GM12878 (cell line): ENCODE measurements around the gene EFCAB9. TPM values are rescaled to one million over a fixed set of nuclear protein-coding genes. Genes with fewer than 3 reads are reported as not detected.

Experiments used
- ATAC-seq: fragments of 200-7000 bp; cut with Tn5 transposase; 3 replicates; pipeline ENCODE4 v1.9.1; 2020; ENCODE audit warnings: mild to moderate bottlenecking, moderate library complexity
- BruUV-seq: library from RNA; stranded (reverse); fragments of 400-500 nt; replicated peaks from 2 replicates; lab custom pipeline; 2021; lab: Mats Ljungman, UMichigan
- CTCF ChIA-PET: fragments of 300-600 bp; sonication (Branson Sonifier 250); formaldehyde crosslinking; extraction: SDS; loops from one replicate; lab custom pipeline; 2021; ENCODE audit warnings: inconsistent platforms; lab: Yijun Ruan, JAX
- POLR2A ChIA-PET: fragments of 350-600 bp; formaldehyde crosslinking; extraction: SDS; loops from one replicate; lab custom pipeline; 2021; ENCODE audit warnings: inconsistent platforms; lab: Charles Lee
- RAD21 ChIA-PET: fragments of 300-600 bp; sonication (Branson Sonifier 250); formaldehyde crosslinking; loops from one replicate; lab custom pipeline; 2023; ENCODE audit warnings: antibody characterized with exemption; ENCODE audit not compliant: unreplicated experiment; lab: Charles Lee
- SMC1A ChIA-PET: fragments of 300-600 bp; sonication (Branson Sonifier 250); formaldehyde crosslinking; loops from one replicate; lab custom pipeline; 2023; ENCODE audit not compliant: unreplicated experiment, uncharacterized antibody; lab: Charles Lee
- DNase-seq: peaks from one replicate; pipeline ENCODE4 v3.0.0-alpha.2; 2011; ENCODE audit warnings: low read depth, low spot score
- FAIRE-seq: peaks from 3 replicates; lab custom pipeline; 2011; peaks lifted over from hg19 to GRCh38; lab: Jason Lieb, UNC
- H2AFZ ChIP-seq: 2 replicates; pipeline ENCODE4 v1.6.0; 2011; ENCODE audit warnings: low read depth, low read length, control low read depth; ENCODE audit not compliant: control insufficient read depth
- H3K27ac ChIP-seq: 2 replicates; pipeline ENCODE4 v1.5.1; 2011; ENCODE audit warnings: control low read depth; ENCODE audit not compliant: control insufficient read depth, insufficient read depth
- H3K27me3 ChIP-seq, 2 experiments: replicated peaks in 1 of 2; 2 replicates each; pipeline versions ENCODE4 v1.6.0 to v1.6.1; 2011; ENCODE audit warnings: low read length in 1 of 2; ENCODE audit not compliant: control insufficient read depth in 2 of 2, insufficient read depth in 2 of 2
- H3K36me3 ChIP-seq, 2 experiments: 2 replicates each; pipeline ENCODE4 v1.5.1; 2011; ENCODE audit warnings: low read length in 1 of 2; ENCODE audit not compliant: control insufficient read depth in 2 of 2, insufficient read depth in 2 of 2
- H3K4me1 ChIP-seq: 2 replicates; pipeline ENCODE4 v1.6.1; 2011; ENCODE audit warnings: mild to moderate bottlenecking, low read length, moderate library complexity, mixed read lengths; ENCODE audit not compliant: control insufficient read depth, insufficient read depth
- H3K4me2 ChIP-seq: 2 replicates; pipeline ENCODE4 v1.6.0; 2011; ENCODE audit warnings: control low read depth; ENCODE audit not compliant: control insufficient read depth, insufficient read depth
- H3K4me3 ChIP-seq: fragments of 200-600 bp; sonication (generic); 2 replicates; pipeline ENCODE4 v1.5.1; 2016
- H3K79me2 ChIP-seq: 2 replicates; pipeline ENCODE4 v1.6.0; 2011; ENCODE audit warnings: low read length; ENCODE audit not compliant: control insufficient read depth, insufficient read depth
- H3K9ac ChIP-seq: 2 replicates; pipeline ENCODE4 v1.8.0; 2011; ENCODE audit warnings: low read length, control low read depth, mixed read lengths; ENCODE audit not compliant: control insufficient read depth, insufficient read depth
- H3K9me3 ChIP-seq: replicated peaks from 3 replicates; pipeline ENCODE4 v1.5.1; 2011; ENCODE audit warnings: mild to moderate bottlenecking, low read length; ENCODE audit not compliant: control insufficient read depth, insufficient read depth
- H4K20me1 ChIP-seq: 2 replicates; pipeline ENCODE4 v1.6.0; 2011; ENCODE audit not compliant: control insufficient read depth, insufficient read depth
- BCLAF1 ChIP-seq: fragments of 450-650 bp; IDR thresholded peaks from 2 replicates; pipeline ENCODE4 v1.6.1; 2017; ENCODE audit warnings: antibody characterized with exemption, mild to moderate bottlenecking, moderate library complexity
- BRCA1 ChIP-seq: IDR thresholded peaks from 2 replicates; pipeline ENCODE4 v1.6.1; 2011; ENCODE audit warnings: low read depth, low read length, improper control_type of control experiment
- CBX5 ChIP-seq: sonication (generic); IDR thresholded peaks from 2 replicates; pipeline ENCODE4 v1.6.1; 2016; ENCODE audit warnings: low read depth, moderate library complexity, mild to moderate bottlenecking, inconsistent platforms
- E2F8 ChIP-seq: fragments of 450-650 bp; IDR thresholded peaks from 2 replicates; pipeline ENCODE4 v1.6.1; 2018; ENCODE audit warnings: mild to moderate bottlenecking, low read depth, moderate library complexity; ENCODE audit not compliant: partially characterized antibody
- HCFC1 ChIP-seq: fragments of 150-350 bp; IDR thresholded peaks from 2 replicates; pipeline ENCODE4 v1.6.1; 2014; ENCODE audit warnings: low read length
- MXI1 ChIP-seq: fragments of 150-350 bp; IDR thresholded peaks from 2 replicates; pipeline ENCODE4 v1.6.1; 2011; ENCODE audit warnings: low read depth, mild to moderate bottlenecking, inconsistent platforms, low read length, improper control_type of control experiment
- USF1 ChIP-seq: IDR thresholded peaks from 2 replicates; pipeline ENCODE4 v1.6.1; 2011; ENCODE audit warnings: borderline replicate concordance, low read depth, mild to moderate bottlenecking, moderate library complexity, mixed read lengths, low read length; ENCODE audit not compliant: insufficient read depth; ENCODE audit errors: extremely low read length
- WGBS: methylation state at CpG from one replicate; pipeline ENCODE4 v1.1.6; 2016; ENCODE audit warnings: low lambda C conversion rate; ENCODE audit not compliant: insufficient replicate concordance, insufficient coverage; ENCODE audit errors: missing lambda C conversion rate; 5-methylcytosine and 5-hydroxymethylcytosine counted together
- in situ Hi-C: fragments of 300-500 bp; cut with MboI; formaldehyde crosslinking; loops from 9 replicates; pipeline ENCODE4 v1.14.3; 2018; ENCODE audit warnings: mixed read lengths
- intact Hi-C: fragments of 100-400 bp; cut with micrococcal nuclease; formaldehyde crosslinking; loops from one replicate; pipeline ENCODE4 v1.14.2; 2022; ENCODE audit not compliant: unreplicated experiment
- polyA plus RNA-seq, 11 experiments: library from polyadenylated mRNA; depleted of rRNA in 4 of 11; unstranded in 6 of 11; stranded (reverse) in 5 of 11; fragments of >200 nt; fragmentation: Nextera tagmentation in 4 of 11; fragmentation: Illumina TruSeq in 1 of 11; extraction: Ambion mirVana in 4 of 11; extraction: Trizol in 1 of 11; gene quantifications; 1 replicate in 1 of 11; 2 replicates in 10 of 11; pipeline versions ENCODE4 v1.2.1 to v1.2.3, GENCODE V29; 2011 to 2016; ENCODE audit warnings: inconsistent platforms in 2 of 11, missing spikeins in 2 of 11, low read depth in 1 of 11
- total RNA-seq, 4 experiments: library from RNA; depleted of rRNA in 3 of 4; stranded (reverse); fragments of >200 nt in 3 of 4; fragmentation: Illumina TruSeq in 1 of 4; extraction: Trizol in 1 of 4; gene quantifications; 2 replicates each; pipeline versions ENCODE4 v1.2.1 to v1.2.3, GENCODE V29; 2013 to 2021
- TF ChIP-seq, protein P1 (sequence below): fragments of 450-650 bp; IDR thresholded peaks from 2 replicates; pipeline ENCODE4 v1.6.1; 2016; ENCODE audit warnings: mild to moderate bottlenecking
- TF ChIP-seq, protein P2 (sequence below): fragments of 450-650 bp; IDR thresholded peaks from 2 replicates; pipeline ENCODE4 v1.6.1; 2017; ENCODE audit warnings: borderline replicate concordance
- TF ChIP-seq, protein P3 (sequence below): IDR thresholded peaks from 2 replicates; pipeline ENCODE4 v1.6.1; 2011; ENCODE audit warnings: borderline replicate concordance, low read depth, mild to moderate bottlenecking, moderate library complexity, low read length; ENCODE audit not compliant: insufficient read depth, poor library complexity, severe bottlenecking

EFCAB9 gene
- total and polyA plus RNA-seq, 10 of the 15 experiments (the other 5 are each of a cell fraction or from before 2014, with no cell fraction given): 0.73 TPM; not detected in 9

DNA sequence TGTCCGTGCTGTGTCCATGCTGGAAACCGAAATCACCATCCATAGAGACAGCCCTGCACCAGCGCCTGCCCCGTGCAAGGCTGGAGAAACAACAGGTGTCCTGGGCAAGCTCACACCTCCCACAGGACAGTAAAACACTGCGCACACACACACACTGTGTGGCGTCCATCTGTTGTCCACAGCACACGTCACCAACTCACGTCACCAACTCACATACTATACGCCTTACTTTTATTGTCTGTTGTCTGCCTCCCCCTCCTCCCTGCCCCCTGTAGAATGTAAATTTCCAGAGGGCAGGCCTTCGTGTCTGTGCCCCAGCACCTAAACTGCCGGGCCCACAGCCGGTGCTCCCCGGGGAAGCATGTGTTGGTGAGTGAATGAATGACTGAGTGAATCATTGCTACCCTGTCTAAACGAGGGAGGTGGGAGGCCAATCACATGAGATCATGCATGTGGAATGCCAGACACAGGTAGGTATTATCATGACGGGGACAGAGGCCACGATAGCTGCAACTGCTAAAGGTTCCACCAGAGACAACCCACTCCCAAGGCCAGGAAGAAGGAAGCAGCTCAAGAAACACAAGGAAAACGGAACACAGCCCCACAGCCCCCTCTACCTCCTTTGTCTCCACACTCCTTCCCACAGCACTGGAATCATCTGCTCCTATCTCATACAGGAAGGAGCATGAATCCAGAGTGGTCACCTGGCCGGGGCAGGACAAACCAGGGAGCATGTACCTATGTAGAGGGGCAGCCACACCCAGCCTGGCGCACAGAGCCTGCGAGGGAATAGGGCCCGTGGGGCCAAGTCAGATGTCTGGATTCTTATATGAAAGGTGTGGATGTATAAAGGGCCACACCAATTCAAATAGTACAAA is 47.9 kb upstream of the EFCAB9 start:
- Histone ChIP-seq H3K27ac (no peak overlapping the region), H3K79me2 (peaks cover 72% of the 10 kb centered on the region), H3K4me1 (peaks cover 22% of the 10 kb centered on the region), H4K20me1 (peaks cover 6% of the 10 kb centered on the region), H2AFZ (no peak overlapping the region), H3K4me3 (no peak overlapping the region), H3K4me2 (no peak overlapping the region), H3K9me3 (no peaks in the 10 kb centered on the region), H3K27me3 (no peaks in the 10 kb centered on the region), H3K9ac (no peak overlapping the region), H3K36me3 (peaks cover 16 to 20% of the 10 kb centered on the region in 2 experiments)
- ChIA-PET CTCF (interaction anchor here (1.1 kb wide), 1 partner anchor 37 kb away, joined by 3 read pairs; no protein-coding TSS in a partner anchor), RAD21 (no interaction called here), SMC1A (no interaction called here), POLR2A (interaction anchor here (2.3 kb wide), 1 partner anchor 35 kb away, joined by 5 read pairs; no protein-coding TSS in a partner anchor)
- BruUV-seq: no TSS peak
- ATAC-seq: no peak
- intact Hi-C loops (no loop called here), in situ Hi-C loops (no loop called here)
- no peak for DNase-seq
- 85% methylated on average over 21 of the region's 21 CpGs for WGBS
- FAIRE-seq: no peak
- TF ChIP-seq, protein P1, sequence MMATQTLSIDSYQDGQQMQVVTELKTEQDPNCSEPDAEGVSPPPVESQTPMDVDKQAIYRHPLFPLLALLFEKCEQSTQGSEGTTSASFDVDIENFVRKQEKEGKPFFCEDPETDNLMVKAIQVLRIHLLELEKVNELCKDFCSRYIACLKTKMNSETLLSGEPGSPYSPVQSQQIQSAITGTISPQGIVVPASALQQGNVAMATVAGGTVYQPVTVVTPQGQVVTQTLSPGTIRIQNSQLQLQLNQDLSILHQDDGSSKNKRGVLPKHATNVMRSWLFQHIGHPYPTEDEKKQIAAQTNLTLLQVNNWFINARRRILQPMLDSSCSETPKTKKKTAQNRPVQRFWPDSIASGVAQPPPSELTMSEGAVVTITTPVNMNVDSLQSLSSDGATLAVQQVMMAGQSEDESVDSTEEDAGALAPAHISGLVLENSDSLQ: no peak
- TF ChIP-seq BCLAF1: no peak
- TF ChIP-seq USF1: no peak
- TF ChIP-seq BRCA1: no peak
- TF ChIP-seq, protein P2, sequence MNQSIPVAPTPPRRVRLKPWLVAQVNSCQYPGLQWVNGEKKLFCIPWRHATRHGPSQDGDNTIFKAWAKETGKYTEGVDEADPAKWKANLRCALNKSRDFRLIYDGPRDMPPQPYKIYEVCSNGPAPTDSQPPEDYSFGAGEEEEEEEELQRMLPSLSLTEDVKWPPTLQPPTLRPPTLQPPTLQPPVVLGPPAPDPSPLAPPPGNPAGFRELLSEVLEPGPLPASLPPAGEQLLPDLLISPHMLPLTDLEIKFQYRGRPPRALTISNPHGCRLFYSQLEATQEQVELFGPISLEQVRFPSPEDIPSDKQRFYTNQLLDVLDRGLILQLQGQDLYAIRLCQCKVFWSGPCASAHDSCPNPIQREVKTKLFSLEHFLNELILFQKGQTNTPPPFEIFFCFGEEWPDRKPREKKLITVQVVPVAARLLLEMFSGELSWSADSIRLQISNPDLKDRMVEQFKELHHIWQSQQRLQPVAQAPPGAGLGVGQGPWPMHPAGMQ: no peak
- TF ChIP-seq, protein P3, sequence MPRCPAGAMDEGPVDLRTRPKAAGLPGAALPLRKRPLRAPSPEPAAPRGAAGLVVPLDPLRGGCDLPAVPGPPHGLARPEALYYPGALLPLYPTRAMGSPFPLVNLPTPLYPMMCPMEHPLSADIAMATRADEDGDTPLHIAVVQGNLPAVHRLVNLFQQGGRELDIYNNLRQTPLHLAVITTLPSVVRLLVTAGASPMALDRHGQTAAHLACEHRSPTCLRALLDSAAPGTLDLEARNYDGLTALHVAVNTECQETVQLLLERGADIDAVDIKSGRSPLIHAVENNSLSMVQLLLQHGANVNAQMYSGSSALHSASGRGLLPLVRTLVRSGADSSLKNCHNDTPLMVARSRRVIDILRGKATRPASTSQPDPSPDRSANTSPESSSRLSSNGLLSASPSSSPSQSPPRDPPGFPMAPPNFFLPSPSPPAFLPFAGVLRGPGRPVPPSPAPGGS: no peak
- no peak for TF ChIP-seq E2F8
- no peak for TF ChIP-seq CBX5
- TF ChIP-seq MXI1: no peak
- TF ChIP-seq HCFC1: no peak
